ENCODE data around the gene SCUBE3. TPM values are rescaled to one million over a fixed set of nuclear protein-coding genes. Genes with fewer than 3 reads are reported as not detected.

SCUBE3 gene
- total RNA-seq, 1 donor from 2014 or later: 0.37 TPM

Other genes with a start within 250 kb of the SCUBE3 start
- gene TCP11, start 72.6 kb upstream of the SCUBE3 start, total RNA-seq: not detected
- gene ZNF76, start 45.8 kb downstream of the SCUBE3 start, total RNA-seq: 38.3 TPM
- 19.5 TPM for gene DEF6, start 83.9 kb downstream of the SCUBE3 start, total RNA-seq
- 27.9 TPM for gene PPARD, start 128.6 kb downstream of the SCUBE3 start, total RNA-seq
- 2.6 TPM for gene FANCE, start 238.4 kb downstream of the SCUBE3 start, total RNA-seq

Data from mucosa of gallbladder (tissue), 1 donor.